Endodermal cell (in vitro differentiated cells): ENCODE measurements around the gene ACBD3. TPM values are rescaled to one million over a fixed set of nuclear protein-coding genes. Genes with fewer than 3 reads are reported as not detected.

Source experiments
- DNase-seq: peaks from one replicate; pipeline ENCODE4 v3.0.0-alpha.2; 2017
- H3K27ac ChIP-seq: 2 replicates; pipeline ENCODE4 v1.5.1; 2013; ENCODE audit warnings: mild to moderate bottlenecking, low read depth, low read length, moderate library complexity
- H3K27me3 ChIP-seq: 2 replicates; pipeline ENCODE4 v1.6.1; 2013; ENCODE audit warnings: mild to moderate bottlenecking, low read length, moderate library complexity; ENCODE audit not compliant: insufficient read depth, control insufficient read depth, poor library complexity, severe bottlenecking
- H3K36me3 ChIP-seq: 2 replicates; pipeline ENCODE4 v1.7.0; 2013; ENCODE audit warnings: mild to moderate bottlenecking, low read length, moderate library complexity; ENCODE audit not compliant: control insufficient read depth, insufficient read depth
- H3K4me1 ChIP-seq: one replicate; pipeline ENCODE4 v1.7.0; 2013; ENCODE audit warnings: low read length; ENCODE audit not compliant: control insufficient read depth, insufficient read depth
- H3K4me3 ChIP-seq: 2 replicates; pipeline ENCODE4 v1.5.1; 2013; ENCODE audit warnings: mild to moderate bottlenecking, low read length, moderate library complexity
- H3K9ac ChIP-seq: 2 replicates; pipeline ENCODE4 v1.6.1; 2013; ENCODE audit warnings: mild to moderate bottlenecking, low read length, moderate library complexity; ENCODE audit not compliant: poor library complexity, severe bottlenecking; ENCODE audit errors: extremely low read depth
- H3K9me3 ChIP-seq: 2 replicates; pipeline ENCODE4 v1.6.1; 2013; ENCODE audit warnings: mild to moderate bottlenecking, low read length, moderate library complexity; ENCODE audit not compliant: control insufficient read depth
- H3K27ac Mint-ChIP-seq: 2 replicates; pipeline ENCODE4 v1.8.0; 2020; ENCODE audit warnings: mixed read lengths
- H3K27me3 Mint-ChIP-seq: 2 replicates; pipeline ENCODE4 v1.8.0; 2021; ENCODE audit warnings: mild to moderate bottlenecking, mixed read lengths; ENCODE audit not compliant: insufficient read depth
- H3K36me3 Mint-ChIP-seq: 2 replicates; pipeline ENCODE4 v1.8.0; 2020; ENCODE audit warnings: low read depth, mixed read lengths
- H3K4me1 Mint-ChIP-seq: 2 replicates; pipeline ENCODE4 v1.8.0; 2020; ENCODE audit warnings: mixed read lengths
- H3K4me3 Mint-ChIP-seq: 2 replicates; pipeline ENCODE4 v1.8.0; 2020; ENCODE audit warnings: mild to moderate bottlenecking, moderate library complexity, mixed read lengths
- H3K9me3 Mint-ChIP-seq: 2 replicates; pipeline ENCODE4 v1.8.0; 2020; ENCODE audit warnings: mild to moderate bottlenecking, mixed read lengths
- CTCF ChIP-seq: fragments of 200-600 bp; sonication (generic); conservative IDR thresholded peaks from 2 replicates; pipeline ENCODE4 v1.5.0; 2021; ENCODE audit warnings: antibody characterized with exemption, mild to moderate bottlenecking
- WGBS, 2 experiments: methylation state at CpG; one replicate each; pipeline versions ENCODE4 v1.1.5 to v1.1.7; 2013; ENCODE audit warnings: missing lambda C conversion rate in 2 of 2, mixed read lengths in 1 of 2; ENCODE audit not compliant: insufficient coverage in 1 of 2, insufficient read length in 1 of 2; 5-methylcytosine and 5-hydroxymethylcytosine counted together
- total RNA-seq, 2 donors: library from RNA; stranded (reverse); fragmentation: NEBNext Ultra II Directional in 1 of 2; extraction: Animal tissue kit (Norgen Biotek cat#: 25700) in 1 of 2; gene quantifications; 2 replicates in 1 of 2; 3 replicates in 1 of 2; pipeline ENCODE4 v1.2.1, GENCODE V29; 2021

Gene ACBD3
- total RNA-seq, 2 donors from 2014 or later = 34.8 to 48.0 TPM

- Histone ChIP-seq H3K9me3 (no peaks in the 10 kb centered on the region), H3K27me3 (no peaks in the 10 kb centered on the region), H3K27ac (no peak overlapping the region), H3K36me3 (peaks cover 89% of the 10 kb centered on the region), H3K4me3 (no peak overlapping the region), H3K4me1 (no peaks in the 10 kb centered on the region), H3K9ac (no peak overlapping the region)
- Mint-ChIP-seq H3K9me3 (no peaks in the 10 kb centered on the region), H3K4me1 (no peaks in the 10 kb centered on the region), H3K36me3 (peaks cover 73% of the 10 kb centered on the region), H3K27ac (no peak overlapping the region), H3K4me3 (no peak overlapping the region), H3K27me3 (no peaks in the 10 kb centered on the region)
- 95% methylated on average over 1 of the region's 1 CpG; no CpG with 5 or more reads in 1 of the 2 experiments for WGBS, 2 experiments
- TF ChIP-seq CTCF = no peak
- DNase-seq = no peak
Measured at GRCh38 chr1:226158457-226158856, 28.1 kb downstream of the ACBD3 start.

- no peak overlapping the region for H3K27ac Mint-ChIP-seq
- Histone ChIP-seq H3K4me1 (no peaks in the 10 kb centered on the region), H3K27ac (no peak overlapping the region), H3K36me3 (peaks cover 89% of the 10 kb centered on the region), H3K4me3 (no peak overlapping the region), H3K9ac (no peak overlapping the region), H3K27me3 (no peaks in the 10 kb centered on the region), H3K9me3 (no peaks in the 10 kb centered on the region)
- no peak overlapping the region for H3K4me3 Mint-ChIP-seq
- TF ChIP-seq CTCF = no peak
- H3K4me1 Mint-ChIP-seq = no peaks in the 10 kb centered on the region
- no peak for DNase-seq
- H3K27me3 Mint-ChIP-seq = no peaks in the 10 kb centered on the region
- WGBS, 2 experiments = 100% methylated on average over 1 of the region's 1 CpG; no CpG with 5 or more reads in 1 of the 2 experiments
- no peaks in the 10 kb centered on the region for H3K9me3 Mint-ChIP-seq
- H3K36me3 Mint-ChIP-seq = peaks cover 76% of the 10 kb centered on the region
Measured at GRCh38 chr1:226157761-226158316, 28.7 kb downstream of the ACBD3 start.

- no peaks in the 10 kb centered on the region for H3K27me3 ChIP-seq
- H3K36me3 ChIP-seq = peaks cover 89% of the 10 kb centered on the region
- Mint-ChIP-seq H3K4me1 (no peaks in the 10 kb centered on the region), H3K36me3 (peaks cover 77% of the 10 kb centered on the region), H3K27me3 (no peaks in the 10 kb centered on the region), H3K9me3 (no peaks in the 10 kb centered on the region), H3K4me3 (no peak overlapping the region), H3K27ac (no peak overlapping the region)
- H3K4me1 ChIP-seq = no peaks in the 10 kb centered on the region
- no peak for DNase-seq
- H3K4me3 ChIP-seq = no peak overlapping the region
- no peaks in the 10 kb centered on the region for H3K9me3 ChIP-seq
- TF ChIP-seq CTCF = no peak
- WGBS, 2 experiments = 97% methylated on average over 1 of the region's 1 CpG; no CpG with 5 or more reads in 1 of the 2 experiments
- H3K9ac ChIP-seq = no peak overlapping the region
- no peak overlapping the region for H3K27ac ChIP-seq
Measured at GRCh38 chr1:226154593-226154992, 31.9 kb downstream of the ACBD3 start.
